DOHH2 (cell line): ENCODE data around the gene ZBTB38.

Source experiments
- H3F3A ChIP-seq: fragments of 200-600 bp; sonication (generic), shearing (Covaris generic); 2 replicates; pipeline ENCODE4 v1.6.0; 2016; ENCODE audit warnings: antibody characterized with exemption, mild to moderate bottlenecking; ENCODE audit not compliant: control insufficient read depth, insufficient read depth
- H3K27ac ChIP-seq: fragments of 200-600 bp; sonication (generic); 2 replicates; pipeline ENCODE4 v1.5.1; 2014; ENCODE audit warnings: low read depth, mild to moderate bottlenecking, low read length, moderate library complexity
- H3K27me3 ChIP-seq: fragments of 200-600 bp; sonication (generic); 2 replicates; pipeline ENCODE4 v1.6.1; 2014; ENCODE audit warnings: mild to moderate bottlenecking, low read length, mixed read lengths; ENCODE audit not compliant: control insufficient read depth
- H3K36me3 ChIP-seq: fragments of 200-600 bp; sonication (generic); 2 replicates; pipeline ENCODE4 v1.6.1; 2014; ENCODE audit warnings: mild to moderate bottlenecking, low read length, moderate library complexity, mixed read lengths; ENCODE audit not compliant: control insufficient read depth
- H3K4me1 ChIP-seq: fragments of 200-600 bp; sonication (generic); 2 replicates; pipeline ENCODE4 v1.6.1; 2014; ENCODE audit warnings: mild to moderate bottlenecking, low read length, mixed read lengths; ENCODE audit not compliant: control insufficient read depth
- H3K4me2 ChIP-seq: fragments of 200-600 bp; sonication (generic); 2 replicates; pipeline ENCODE4 v1.6.0; 2014; ENCODE audit warnings: mild to moderate bottlenecking, low read length, moderate library complexity
- H3K4me3 ChIP-seq: fragments of 200-600 bp; sonication (generic); 2 replicates; pipeline ENCODE4 v1.5.1; 2014; ENCODE audit warnings: mild to moderate bottlenecking, low read length, mixed read lengths
- H3K79me2 ChIP-seq: fragments of 200-600 bp; sonication (generic); 2 replicates; pipeline ENCODE4 v1.6.1; 2014; ENCODE audit warnings: mild to moderate bottlenecking, low read length, mixed read lengths; ENCODE audit not compliant: control insufficient read depth
- H3K9me2 ChIP-seq: fragments of 200-600 bp; sonication (generic); replicated peaks from 2 replicates; pipeline ENCODE4 v1.6.1; 2014; ENCODE audit warnings: mild to moderate bottlenecking, low read length, mixed read lengths; ENCODE audit not compliant: control insufficient read depth
- H3K9me3 ChIP-seq: fragments of 200-600 bp; sonication (generic); 2 replicates; pipeline ENCODE4 v1.6.1; 2014; ENCODE audit warnings: antibody characterized with exemption, low read length, mixed read lengths; ENCODE audit not compliant: control insufficient read depth, insufficient read depth
- H4K20me1 ChIP-seq: fragments of 200-600 bp; sonication (generic); 2 replicates; pipeline ENCODE4 v1.6.0; 2014; ENCODE audit warnings: low read depth, mild to moderate bottlenecking, antibody characterized with exemption, low read length, moderate library complexity; ENCODE audit not compliant: control insufficient read depth, insufficient read depth
- CTCF ChIP-seq: fragments of 200-600 bp; sonication (generic); IDR thresholded peaks from one replicate; pipeline ENCODE4 v1.5.1; 2014; ENCODE audit warnings: antibody characterized with exemption, mild to moderate bottlenecking, low read depth, low read length; ENCODE audit not compliant: poor library complexity, severe bottlenecking
- EZH2phosphoT487 ChIP-seq: fragments of 200-600 bp; sonication (generic); IDR thresholded peaks from 2 replicates; pipeline ENCODE4 v1.6.1; 2017; ENCODE audit warnings: borderline replicate concordance, mild to moderate bottlenecking, antibody characterized with exemption, low read length, moderate library complexity, mixed read lengths

Gene ZBTB38

GRCh38 chr3:141391991-141392316 lies 23.6 kb downstream of the ZBTB38 start:
- Histone ChIP-seq H3K4me3 (no peak overlapping the region), H3K27ac (no peak overlapping the region), H3K36me3 (peaks cover 3% of the 10 kb centered on the region)

GRCh38 chr3:141392416-141392815 lies 24.1 kb downstream of the ZBTB38 start:
- no peak for TF ChIP-seq CTCF
- TF ChIP-seq EZH2phosphoT487, result no peak
- Histone ChIP-seq H3K27ac (no peak overlapping the region), H3K9me3 (peaks cover 5% of the 10 kb centered on the region; the same call in 1 of the 2 replicates), H3K4me3 (no peak overlapping the region), H3K27me3 (no peaks in the 10 kb centered on the region), H3F3A (peaks cover 7% of the 10 kb centered on the region; the same call in 1 of the 2 replicates), H3K4me1 (peaks cover 40% of the 10 kb centered on the region), H3K79me2 (peaks cover 6% of the 10 kb centered on the region), H3K36me3 (peaks cover 7% of the 10 kb centered on the region), H3K9me2 (no peaks in the 10 kb centered on the region), H3K4me2 (no peak overlapping the region), H4K20me1 (no peaks in the 10 kb centered on the region)

More at GRCh38 chr3:141391991-141392316, 23.6 kb downstream of the ZBTB38 start:
- peaks cover 2% of the 10 kb centered on the region; the same call in 1 of the 2 replicates for H3K9me3 ChIP-seq
- H4K20me1 ChIP-seq, result no peaks in the 10 kb centered on the region
- peaks cover 7% of the 10 kb centered on the region; the same call in 1 of the 2 replicates for H3F3A ChIP-seq
- H3K27me3 ChIP-seq, result no peaks in the 10 kb centered on the region
- H3K4me2 ChIP-seq, result 0 out of 2 replicates have a peak overlapping the region, but pooled peaks have one; percentile 2
- TF ChIP-seq CTCF, result no peak
- no peak for TF ChIP-seq EZH2phosphoT487
- peaks cover 44% of the 10 kb centered on the region for H3K4me1 ChIP-seq
- no peaks in the 10 kb centered on the region for H3K9me2 ChIP-seq
- peaks cover 10% of the 10 kb centered on the region for H3K79me2 ChIP-seq

GRCh38 chr3:141392897-141393734 lies 24.8 kb downstream of the ZBTB38 start:
- H3K9me2 ChIP-seq, result no peaks in the 10 kb centered on the region
- peaks cover 37% of the 10 kb centered on the region for H3K4me1 ChIP-seq
- H3K36me3 ChIP-seq, result peaks cover 11% of the 10 kb centered on the region
- H3F3A ChIP-seq, result peaks cover 4% of the 10 kb centered on the region; the same call in 1 of the 2 replicates
- H3K4me3 ChIP-seq, result no peak overlapping the region
- peaks cover 5% of the 10 kb centered on the region; the same call in 1 of the 2 replicates for H3K9me3 ChIP-seq
- H4K20me1 ChIP-seq, result no peaks in the 10 kb centered on the region
- no peak overlapping the region for H3K27ac ChIP-seq
- no peak for TF ChIP-seq CTCF
- no peak for TF ChIP-seq EZH2phosphoT487
- H3K27me3 ChIP-seq, result no peaks in the 10 kb centered on the region
- H3K4me2 ChIP-seq, result no peak overlapping the region
- H3K79me2 ChIP-seq, result peaks cover 4% of the 10 kb centered on the region; the same call in 1 of the 2 replicates
